ENCODE data around the gene SRC. TPM values are rescaled to one million over a fixed set of nuclear protein-coding genes. Genes with fewer than 3 reads are reported as not detected.

The SRC gene
- total and polyA plus RNA-seq, 2 of the 8 experiments (the other 6 are each of a cell fraction or from before 2014, with no cell fraction given), result 27.6 to 28.8 TPM

DNA sequence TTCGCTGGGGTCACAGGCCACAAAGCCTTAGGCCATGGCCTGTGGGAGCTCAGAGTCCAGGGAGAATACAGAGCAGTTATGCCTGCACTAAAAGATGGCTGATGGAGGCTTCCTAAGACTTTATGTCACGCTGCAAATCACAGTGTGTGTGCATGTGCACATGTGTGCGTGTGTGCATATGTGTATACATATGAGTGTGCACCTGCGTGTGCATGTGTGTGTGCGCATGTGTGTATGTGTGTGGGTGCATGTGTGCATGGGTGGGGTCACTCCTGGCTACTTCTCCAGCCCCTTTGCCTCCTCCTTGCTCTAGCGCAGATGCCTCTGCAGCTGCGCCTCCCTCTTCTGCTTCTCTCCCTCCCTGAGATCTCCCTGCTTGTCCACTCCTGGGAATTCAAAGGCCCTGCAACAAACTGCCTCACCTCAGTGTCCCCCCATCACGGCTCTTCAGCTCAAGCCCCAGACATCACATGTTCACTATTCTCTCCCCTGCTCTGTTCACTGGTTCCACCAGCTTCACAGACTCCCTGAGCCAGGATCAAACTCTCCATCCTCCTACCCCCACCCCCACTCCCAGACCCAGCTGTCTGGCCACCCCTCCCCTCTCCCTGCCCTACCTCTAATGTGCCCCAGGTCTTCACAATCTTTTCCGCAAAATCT is 90.7 kb downstream of the SRC start:
- 0 out of 2 replicates have a peak overlapping the region, but pooled peaks have one; percentile 5 for H2AK5ac ChIP-seq (ENCODE audit: low read depth, low read length)
- no peaks in the 10 kb centered on the region; a peak in 1 of 7 replicates for H3K27me3 ChIP-seq (replicated peaks in 1 of 4; ENCODE audit: control insufficient read depth in 3 of 4, extremely low read depth in 1 of 4, insufficient read depth in 3 of 4, low read length in 3 of 4)
- H3K4me3 ChIP-seq (ENCODE audit: extremely low read depth in 1 of 4, insufficient read depth in 2 of 4, low read depth in 3 of 4, low read length in 4 of 4), result no peak overlapping the region
- 0 out of 2 replicates have a peak overlapping the region, but pooled peaks have one; percentile 84 for H2BK15ac ChIP-seq (ENCODE audit: low read length)
- peaks cover 0 to 1% of the 10 kb centered on the region in 2 experiments for H4K20me1 ChIP-seq (replicated peaks in 1 of 2; ENCODE audit: control insufficient read depth in 1 of 2, insufficient read depth in 2 of 2, low read length in 2 of 2)
- no peak overlapping the region for H3K23ac ChIP-seq (ENCODE audit: insufficient read length)
- H4K8ac ChIP-seq (ENCODE audit: extremely low read depth, insufficient read depth, low read length), result no peak overlapping the region
- no peak overlapping the region for H4K5ac ChIP-seq (ENCODE audit: insufficient read length, low read depth, low read length)
- no peak overlapping the region for H2BK12ac ChIP-seq (ENCODE audit: low read depth, low read length)
- no peak overlapping the region for H2AFZ ChIP-seq (ENCODE audit: low read length)
- H3K36me3 ChIP-seq (ENCODE audit: control insufficient read depth in 2 of 4, insufficient read depth in 4 of 4, low read length in 3 of 4), result no peaks in the 10 kb centered on the region
- H3K4me2 ChIP-seq (ENCODE audit: insufficient read depth in 1 of 2, low read depth in 2 of 2, low read length in 2 of 2), result no peak overlapping the region
- ChIA-PET CTCF (ENCODE audit: partially characterized antibody) (no interaction called here), POLR2A (ENCODE audit: partially characterized antibody) (interaction anchor here (0.7 kb wide), 1 partner anchor 12 kb away, joined by 3 read pairs; no protein-coding TSS in a partner anchor)
- H3K79me1 ChIP-seq (ENCODE audit: low read depth, low read length), result no peaks in the 10 kb centered on the region
- no peak overlapping the region; a peak in 1 of 7 replicates for H3K9ac ChIP-seq (replicated peaks in 1 of 4; ENCODE audit: extremely low read depth in 1 of 4, low read depth in 3 of 4, low read length in 3 of 4)
- 86% methylated on average over 8 of the region's 9 CpGs; no CpG with 5 or more reads in 1 of the 2 experiments for WGBS, 2 experiments (ENCODE audit: extremely low coverage in 1 of 2, insufficient coverage in 1 of 2, insufficient read length in 1 of 2, insufficient replicate concordance in 2 of 2, low coverage in 1 of 2, low lambda C conversion rate in 2 of 2, missing lambda C conversion rate in 1 of 2)
- H3K27ac ChIP-seq (ENCODE audit: low read depth, low read length), result no peak overlapping the region
- H2BK120ac ChIP-seq (replicated peaks; ENCODE audit: low read depth, low read length), result no peak overlapping the region
- no peak overlapping the region for H4K91ac ChIP-seq (replicated peaks; ENCODE audit: insufficient read length, low read length)
- no peaks in the 10 kb centered on the region for H3K9me3 ChIP-seq (ENCODE audit: insufficient read depth in 2 of 2, low read depth in 1 of 2, low read length in 1 of 2)
- no peak overlapping the region for H2BK5ac ChIP-seq (ENCODE audit: low read depth, low read length)
- no peak for DNase-seq (ENCODE audit: low read depth in 1 of 2, low spot score in 2 of 2)
- H3K14ac ChIP-seq (ENCODE audit: insufficient read length), result no peak overlapping the region
- peaks cover 3% of the 10 kb centered on the region; the same call in 1 of the 2 replicates for H3K23me2 ChIP-seq (ENCODE audit: low read depth, low read length)
- no peak overlapping the region for H3K4ac ChIP-seq (replicated peaks; ENCODE audit: insufficient read length, low read depth, low read length)
- no peaks in the 10 kb centered on the region for H3K79me2 ChIP-seq (ENCODE audit: control insufficient read depth in 1 of 2, insufficient read depth in 2 of 2, low read length in 2 of 2)
- H3K56ac ChIP-seq (replicated peaks; ENCODE audit: insufficient read length, low read depth, low read length), result no peak overlapping the region
- peaks cover 0 to 14% (median 1%) of the 10 kb centered on the region in 4 experiments; a peak in 2 of 7 replicates for H3K4me1 ChIP-seq (replicated peaks in 1 of 4; ENCODE audit: control insufficient read depth in 3 of 4, insufficient read depth in 4 of 4, low read length in 3 of 4)
- no peak overlapping the region for H3K18ac ChIP-seq (ENCODE audit: extremely low read depth, low read length)
- no peak for FAIRE-seq
- H2BK20ac ChIP-seq (ENCODE audit: low read length), result no peak overlapping the region
- no peak for TF ChIP-seq SUZ12 (IDR thresholded peaks at IDR 0.05; ENCODE audit: low read length)
- no peak for TF ChIP-seq BACH1 (IDR thresholded peaks at IDR 0.05; ENCODE audit: low read length)
- TF ChIP-seq BRCA1 (IDR thresholded peaks at IDR 0.05; ENCODE audit: low read depth, low read length), result no peak
- TF ChIP-seq, protein P1, sequence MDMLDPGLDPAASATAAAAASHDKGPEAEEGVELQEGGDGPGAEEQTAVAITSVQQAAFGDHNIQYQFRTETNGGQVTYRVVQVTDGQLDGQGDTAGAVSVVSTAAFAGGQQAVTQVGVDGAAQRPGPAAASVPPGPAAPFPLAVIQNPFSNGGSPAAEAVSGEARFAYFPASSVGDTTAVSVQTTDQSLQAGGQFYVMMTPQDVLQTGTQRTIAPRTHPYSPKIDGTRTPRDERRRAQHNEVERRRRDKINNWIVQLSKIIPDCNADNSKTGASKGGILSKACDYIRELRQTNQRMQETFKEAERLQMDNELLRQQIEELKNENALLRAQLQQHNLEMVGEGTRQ (IDR thresholded peaks at IDR 0.05; ENCODE audit: low read length), result no peak
- TF ChIP-seq SP1 (IDR thresholded peaks at IDR 0.05; ENCODE audit: low read depth, low read length), result no peak
- TF ChIP-seq GABPA (IDR thresholded peaks at IDR 0.05; ENCODE audit: borderline replicate concordance, insufficient read depth, low read length), result no peak
- TF ChIP-seq EGR1 (IDR thresholded peaks at IDR 0.05; ENCODE audit: borderline replicate concordance, low read depth, low read length), result no peak
- TF ChIP-seq SIN3A (conservative IDR thresholded peaks at IDR 0.05 in 1 of 2, IDR thresholded peaks at IDR 0.05 in 1 of 2; ENCODE audit: low read depth in 1 of 2, low read length in 2 of 2), result no peak
- no peak for TF ChIP-seq FOSL1 (IDR thresholded peaks at IDR 0.05; ENCODE audit: insufficient read depth, low read depth, low read length)
- TF ChIP-seq NANOG (IDR thresholded peaks at IDR 0.05; ENCODE audit: insufficient read depth, low read depth, low read length, poor library complexity, severe bottlenecking), result no peak
- no peak for TF ChIP-seq CBX8 (IDR thresholded peaks at IDR 0.05; ENCODE audit: borderline replicate concordance, low read depth, low read length)
- no peak for TF ChIP-seq BCL11A (IDR thresholded peaks at IDR 0.05; ENCODE audit: low read depth in 2 of 2, low read length in 2 of 2)

Measured in H1 (cell line).